ENCODE data around the gene TMEM131.
A peak's percentile ranks its signal among the peaks of the same experiment; 100 is the strongest.

Gene TMEM131

DNA sequence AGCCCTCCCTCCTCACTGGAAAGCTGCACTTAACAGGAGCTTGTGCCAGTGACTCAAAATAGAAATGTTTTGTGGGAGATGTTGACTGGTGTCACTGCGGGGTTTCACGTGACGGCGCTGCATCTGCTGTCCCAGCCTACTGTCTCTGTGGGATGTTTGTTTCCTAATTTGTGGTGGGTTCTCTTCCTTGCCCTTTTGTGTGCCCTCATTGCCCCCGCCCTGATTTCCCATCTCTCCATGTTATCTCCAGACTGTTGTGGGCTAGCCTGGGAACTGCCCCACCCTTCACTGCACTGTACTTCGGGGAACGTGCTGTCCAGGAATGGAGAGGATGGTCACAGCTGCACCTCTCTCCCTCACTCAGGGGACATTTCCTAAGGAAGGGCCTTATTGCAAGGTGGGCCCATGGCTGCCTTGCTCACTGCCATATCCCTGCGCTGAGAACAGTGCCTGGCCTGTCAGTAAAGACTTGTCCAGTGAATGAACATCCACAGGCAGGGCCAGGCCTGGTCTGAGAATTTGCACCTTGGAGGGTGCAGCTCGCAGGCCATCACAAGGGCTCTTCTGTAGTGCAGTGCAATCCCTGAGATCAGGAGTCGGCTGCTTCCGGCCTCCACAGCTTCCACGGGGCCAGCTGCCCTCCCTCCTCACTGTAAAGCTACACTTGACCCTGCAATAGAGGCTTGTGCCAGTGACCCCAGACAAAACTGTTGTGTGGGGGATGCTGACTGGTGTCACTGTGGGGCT is 264.3 kb downstream of the TMEM131 start:
- DNase-seq (ENCODE audit: low read depth), result no peak
- TF ChIP-seq, protein P1, sequence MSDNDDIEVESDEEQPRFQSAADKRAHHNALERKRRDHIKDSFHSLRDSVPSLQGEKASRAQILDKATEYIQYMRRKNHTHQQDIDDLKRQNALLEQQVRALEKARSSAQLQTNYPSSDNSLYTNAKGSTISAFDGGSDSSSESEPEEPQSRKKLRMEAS (IDR thresholded peaks at IDR 0.05; ENCODE audit: low read depth, low read length), result no peak
- TF ChIP-seq POLR2A (IDR thresholded peaks at IDR 0.05; ENCODE audit: extremely low read depth, insufficient read length) (no peak), MYC (IDR thresholded peaks at IDR 0.05; ENCODE audit: low read depth, low read length) (no peak)
- TF ChIP-seq, protein P2, sequence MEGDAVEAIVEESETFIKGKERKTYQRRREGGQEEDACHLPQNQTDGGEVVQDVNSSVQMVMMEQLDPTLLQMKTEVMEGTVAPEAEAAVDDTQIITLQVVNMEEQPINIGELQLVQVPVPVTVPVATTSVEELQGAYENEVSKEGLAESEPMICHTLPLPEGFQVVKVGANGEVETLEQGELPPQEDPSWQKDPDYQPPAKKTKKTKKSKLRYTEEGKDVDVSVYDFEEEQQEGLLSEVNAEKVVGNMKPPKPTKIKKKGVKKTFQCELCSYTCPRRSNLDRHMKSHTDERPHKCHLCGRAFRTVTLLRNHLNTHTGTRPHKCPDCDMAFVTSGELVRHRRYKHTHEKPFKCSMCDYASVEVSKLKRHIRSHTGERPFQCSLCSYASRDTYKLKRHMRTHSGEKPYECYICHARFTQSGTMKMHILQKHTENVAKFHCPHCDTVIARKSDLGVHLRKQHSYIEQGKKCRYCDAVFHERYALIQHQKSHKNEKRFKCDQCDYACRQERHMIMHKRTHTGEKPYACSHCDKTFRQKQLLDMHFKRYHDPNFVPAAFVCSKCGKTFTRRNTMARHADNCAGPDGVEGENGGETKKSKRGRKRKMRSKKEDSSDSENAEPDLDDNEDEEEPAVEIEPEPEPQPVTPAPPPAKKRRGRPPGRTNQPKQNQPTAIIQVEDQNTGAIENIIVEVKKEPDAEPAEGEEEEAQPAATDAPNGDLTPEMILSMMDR (IDR thresholded peaks at IDR 0.05; ENCODE audit: low read depth, low read length), result no peak
- H3K4me3 ChIP-seq (ENCODE audit: low read depth, low read length), result no peak overlapping the region

DNA sequence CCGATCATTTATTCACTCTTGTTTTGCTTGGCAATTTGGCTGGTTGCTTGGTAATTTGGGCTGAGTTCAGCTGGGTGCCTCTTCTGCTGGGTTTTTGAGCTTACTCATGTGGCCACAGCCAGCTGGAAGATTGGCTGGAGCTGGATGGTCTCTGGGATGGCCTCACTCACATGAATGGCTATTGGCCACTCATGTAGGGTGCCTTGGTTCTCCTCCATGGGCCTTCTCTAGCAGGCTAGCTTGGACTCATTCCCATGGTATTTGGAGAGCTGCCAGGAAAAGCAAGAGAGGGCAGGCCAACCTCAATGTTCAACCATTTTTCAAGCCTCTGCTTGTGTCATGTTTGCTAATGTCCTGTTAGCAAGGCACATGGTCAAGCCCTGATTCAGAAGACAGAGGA is 265.5 kb downstream of the TMEM131 start:
- no peak overlapping the region for H3K4me3 ChIP-seq (ENCODE audit: low read depth, low read length)
- TF ChIP-seq, protein P1 (IDR thresholded peaks at IDR 0.05; ENCODE audit: low read depth, low read length), result no peak
- TF ChIP-seq POLR2A (IDR thresholded peaks at IDR 0.05; ENCODE audit: extremely low read depth, insufficient read length), result no peak
- TF ChIP-seq, protein P2 (IDR thresholded peaks at IDR 0.05; ENCODE audit: low read depth, low read length), result no peak
- TF ChIP-seq MYC (IDR thresholded peaks at IDR 0.05; ENCODE audit: low read depth, low read length), result no peak
- DNase-seq (ENCODE audit: low read depth), result no peak

DNA sequence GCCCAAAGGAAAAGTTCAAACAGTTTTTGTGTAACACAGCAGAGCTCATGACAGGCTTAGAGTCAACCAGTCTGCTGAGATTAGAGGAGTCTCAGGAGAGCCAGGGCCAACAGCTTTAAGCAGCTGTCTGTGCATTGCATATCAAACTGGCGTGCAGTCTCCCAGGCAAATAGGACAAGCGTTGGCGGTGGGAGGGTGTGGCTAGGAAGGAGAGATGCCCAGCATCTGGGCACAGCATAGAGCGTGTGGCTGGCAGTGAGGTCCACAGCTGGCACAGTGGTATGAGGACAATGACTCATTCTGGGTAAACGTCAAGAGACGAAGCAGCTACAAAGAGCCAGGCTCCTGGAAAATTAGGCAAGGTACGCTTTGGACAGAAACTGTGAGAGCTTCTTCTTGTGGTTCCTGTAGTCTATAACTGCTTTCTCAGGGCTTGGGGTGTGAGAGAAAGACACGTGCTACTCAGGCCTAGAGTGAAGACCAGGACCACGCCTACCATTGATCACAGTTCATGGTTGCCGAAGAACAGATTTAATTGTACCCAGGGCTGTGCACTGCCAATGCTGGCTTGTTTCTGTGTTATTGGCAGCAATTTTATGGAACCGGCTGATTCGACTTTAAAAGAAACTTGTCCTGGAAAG is 267.5 kb downstream of the TMEM131 start:
- no peak overlapping the region for H3K4me3 ChIP-seq (ENCODE audit: low read depth, low read length)
- no peak for DNase-seq (ENCODE audit: low read depth)
- no peak for TF ChIP-seq MYC (IDR thresholded peaks at IDR 0.05; ENCODE audit: low read depth, low read length)
- no peak for TF ChIP-seq POLR2A (IDR thresholded peaks at IDR 0.05; ENCODE audit: extremely low read depth, insufficient read length)
- TF ChIP-seq, protein P2 (IDR thresholded peaks at IDR 0.05; ENCODE audit: low read depth, low read length), result no peak
- TF ChIP-seq, protein P1 (IDR thresholded peaks at IDR 0.05; ENCODE audit: low read depth, low read length), result no peak

DNA sequence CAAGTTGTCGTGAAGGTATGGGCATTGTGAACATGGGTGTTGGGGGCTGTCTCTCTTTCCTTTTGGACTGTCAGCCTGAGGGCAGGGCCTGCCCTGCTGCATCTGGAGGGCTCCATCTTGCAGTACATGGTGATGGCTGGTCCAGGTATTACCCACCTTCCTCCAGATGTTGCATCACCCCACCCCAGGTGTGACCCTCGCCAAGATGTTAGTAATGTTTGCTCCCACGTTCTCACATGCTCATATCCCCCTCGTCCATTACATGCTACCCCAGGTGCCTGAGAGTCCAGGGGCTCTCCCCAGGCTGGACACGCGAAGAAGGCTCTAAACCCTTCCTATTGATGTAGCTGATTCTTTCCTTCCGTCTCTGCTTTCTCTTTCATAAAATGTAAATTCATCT is 268.5 kb downstream of the TMEM131 start:
- DNase-seq (ENCODE audit: low read depth), result no peak
- H3K4me3 ChIP-seq (ENCODE audit: low read depth, low read length), result no peak overlapping the region
- TF ChIP-seq POLR2A (IDR thresholded peaks at IDR 0.05; ENCODE audit: extremely low read depth, insufficient read length), result no peak
- TF ChIP-seq MYC (IDR thresholded peaks at IDR 0.05; ENCODE audit: low read depth, low read length), result no peak
- TF ChIP-seq, protein P1 (IDR thresholded peaks at IDR 0.05; ENCODE audit: low read depth, low read length), result no peak
- TF ChIP-seq, protein P2 (IDR thresholded peaks at IDR 0.05; ENCODE audit: low read depth, low read length), result no peak

DNA sequence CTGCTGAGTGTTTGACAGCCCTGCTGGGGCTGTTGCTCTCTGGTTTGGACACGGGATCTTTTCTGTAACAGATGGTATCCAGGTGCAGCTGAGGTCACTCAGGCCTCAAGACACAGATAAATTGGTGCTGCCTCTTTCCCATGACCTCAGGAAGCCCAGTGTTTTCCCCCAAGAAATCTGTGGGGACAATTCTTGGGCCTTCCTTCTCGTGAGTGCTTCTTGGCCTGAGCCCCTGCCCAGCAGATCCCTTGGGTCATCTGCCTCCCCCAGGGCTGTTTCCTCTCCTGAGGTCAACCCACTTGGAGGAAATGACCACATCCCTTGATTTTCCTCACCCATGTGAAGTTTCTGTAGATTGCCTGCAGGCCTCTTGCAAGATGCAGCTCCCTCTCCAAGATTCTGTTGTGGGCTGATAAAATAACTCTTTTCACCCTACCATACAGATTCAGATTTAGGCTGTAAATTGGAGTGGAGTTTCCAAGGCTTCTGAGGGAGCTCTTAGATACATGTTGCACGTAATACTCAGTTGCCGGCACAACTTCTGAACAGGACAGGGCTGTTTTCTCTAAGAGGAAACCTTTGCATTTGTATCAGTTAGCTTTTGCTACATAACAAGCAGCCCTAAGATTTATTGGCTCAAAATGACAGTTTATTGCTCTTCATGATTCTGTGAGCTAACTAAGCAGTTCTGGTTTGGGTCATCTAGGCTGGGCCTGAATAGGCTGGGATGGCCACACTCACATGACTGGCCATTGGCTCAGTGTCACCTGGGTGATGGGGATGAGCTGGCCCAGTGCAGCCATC is 269.3 kb downstream of the TMEM131 start:
- TF ChIP-seq, protein P2 (IDR thresholded peaks at IDR 0.05; ENCODE audit: low read depth, low read length), result no peak
- TF ChIP-seq MYC (IDR thresholded peaks at IDR 0.05; ENCODE audit: low read depth, low read length) (no peak), POLR2A (IDR thresholded peaks at IDR 0.05; ENCODE audit: extremely low read depth, insufficient read length) (no peak)
- TF ChIP-seq, protein P1 (IDR thresholded peaks at IDR 0.05; ENCODE audit: low read depth, low read length), result no peak
- DNase-seq (ENCODE audit: low read depth), result peak; percentile 46
- H3K4me3 ChIP-seq (ENCODE audit: low read depth, low read length), result no peak overlapping the region

Data from NB4 (cell line).